ENCODE results near the gene ZNF439. TPM values are rescaled to one million over a fixed set of nuclear protein-coding genes. Genes with fewer than 3 reads are reported as not detected.
"Not testable (repeated sequence)": the region's sequence is repeated elsewhere in the genome, so short reads cannot be mapped to it uniquely, and the experiment has no call there.

The ZNF439 gene
- total RNA-seq, 2 donors from 2014 or later: 8.5 to 16.1 TPM

GRCh38 chr19:11814029-11814699, 34.4 kb upstream of the ZNF439 start, which contains the start of gene ZNF440:
ZNF440 (plus strand) TSS chr19:11814273; CDS start chr19:11814448, 175 bp downstream.
- intact Hi-C loops (cut with DNase I): no loop called here
- TF ChIP-seq POLR2AphosphoS5 (IDR thresholded peaks at IDR 0.05) (peak; percentile 99), CTCF (IDR thresholded peaks at IDR 0.05) (peak in 1 of 4 experiments; percentile 20), POLR2A (IDR thresholded peaks at IDR 0.05) (peak; percentile 99)
- Histone ChIP-seq H3K27ac (peak within 1 kb of the TSS; percentile 91 to 95), H3K4me3 (peak within 1 kb of the TSS; percentile 77 to 92), H3K27me3 (replicated peaks; ENCODE audit: insufficient read depth) (no peaks in the 10 kb centered on the region), H3K36me3 (no peaks in the 10 kb centered on the region), H3K9me3 (no peaks in the 10 kb centered on the region), H3K4me1 (replicated peaks) (no peaks in the 10 kb centered on the region)
- peak; percentile 98 for DNase-seq (ENCODE audit: low spot score)
- 0% methylated on average over 55 of the region's 55 CpGs for WGBS

GRCh38 chr19:11814700-11815035, 33.9 kb upstream of the ZNF439 start:
- intact Hi-C loops (cut with DNase I): no loop called here
- DNase-seq (ENCODE audit: low spot score): peak; percentile 9

GRCh38 chr19:11821474-11822109, 26.9 kb upstream of the ZNF439 start:
- Histone ChIP-seq H3K27me3 (replicated peaks; ENCODE audit: insufficient read depth) (no peaks in the 10 kb centered on the region), H3K4me3 (no peak overlapping the region), H3K9me3 (no peaks in the 10 kb centered on the region), H3K4me1 (replicated peaks) (no peaks in the 10 kb centered on the region), H3K36me3 (peaks cover 0 to 5% of the 10 kb centered on the region in 2 donors), H3K27ac (no peak overlapping the region)
- WGBS: 91% methylated on average over 5 of the region's 5 CpGs
- no peak for DNase-seq (ENCODE audit: low spot score)
- intact Hi-C loops (cut with DNase I): no loop called here
- TF ChIP-seq POLR2AphosphoS5 (IDR thresholded peaks at IDR 0.05): no peak
- TF ChIP-seq CTCF (IDR thresholded peaks at IDR 0.05): no peak
- no peak for TF ChIP-seq POLR2A (IDR thresholded peaks at IDR 0.05)

More at GRCh38 chr19:11814700-11815035, 33.9 kb upstream of the ZNF439 start:
- no peaks in the 10 kb centered on the region for H3K4me1 ChIP-seq (replicated peaks)
- H3K4me3 ChIP-seq: peak overlapping the region; percentile 77 to 92
- WGBS: 15% methylated on average over 13 of the region's 13 CpGs
- H3K27me3 ChIP-seq (replicated peaks; ENCODE audit: insufficient read depth): no peaks in the 10 kb centered on the region
- TF ChIP-seq POLR2A (IDR thresholded peaks at IDR 0.05) (no peak), POLR2AphosphoS5 (IDR thresholded peaks at IDR 0.05) (no peak), CTCF (IDR thresholded peaks at IDR 0.05) (no peak)
- no peaks in the 10 kb centered on the region for H3K36me3 ChIP-seq
- H3K9me3 ChIP-seq: no peaks in the 10 kb centered on the region
- peak overlapping the region; percentile 91 to 95 for H3K27ac ChIP-seq

- H3K4me1 ChIP-seq (replicated peaks); H3K27me3 ChIP-seq (replicated peaks; ENCODE audit: insufficient read depth); intact Hi-C loops (cut with DNase I); H3K9me3 ChIP-seq; DNase-seq (ENCODE audit: low spot score); H3K27ac ChIP-seq; H3K4me3 ChIP-seq: not testable (repeated sequence)
- H3K36me3 ChIP-seq: peaks cover 15 to 21% of the 10 kb centered on the region in 2 donors
- 93% methylated on average over 7 of the region's 7 CpGs for WGBS
Measured at GRCh38 chr19:11828957-11829876, 19.3 kb upstream of the ZNF439 start.

GRCh38 chr19:11832253-11832912, 16.1 kb upstream of the ZNF439 start:
- Histone ChIP-seq H3K27ac (no peak overlapping the region), H3K36me3 (peaks cover 15 to 21% of the 10 kb centered on the region in 2 donors), H3K4me3 (no peak overlapping the region), H3K9me3 (no peaks in the 10 kb centered on the region), H3K4me1 (replicated peaks) (no peaks in the 10 kb centered on the region), H3K27me3 (replicated peaks; ENCODE audit: insufficient read depth) (no peaks in the 10 kb centered on the region)
- intact Hi-C loops (cut with DNase I): no loop called here
- WGBS: 97% methylated on average over 8 of the region's 8 CpGs
- DNase-seq (ENCODE audit: low spot score): no peak
- TF ChIP-seq POLR2AphosphoS5 (IDR thresholded peaks at IDR 0.05) (no peak), CTCF (IDR thresholded peaks at IDR 0.05) (no peak)
